Stimulated activated CD8-positive, alpha-beta memory T cell treated with anti-CD3 and anti-CD28 coated beads, Interleukin-15, amount 100 ng/mL, for 4 hours (primary cell): ENCODE measurements around the gene SP7.
A peak's percentile ranks its signal among the peaks of the same experiment; 100 is the strongest.
"Not testable (repeated sequence)": the region's sequence is repeated elsewhere in the genome, so short reads cannot be mapped to it uniquely, and the experiment has no call there.

Source experiments
- DNase-seq, 2 donors: peaks; one replicate each; pipeline ENCODE4 v3.0.0-alpha.2; 2020; ENCODE audit warnings: low read depth in 2 of 2

Gene SP7

GRCh38 chr12:53346491-53346890 is 10.3 kb upstream of the SP7 start:
- no peak for DNase-seq

- no peak for DNase-seq
These were observed 9.5 kb upstream of the SP7 start for GRCh38 chr12:53345486-53346188.

GRCh38 chr12:53344824-53345485 is 8.8 kb upstream of the SP7 start:
- peak; percentile 46 to 48 for DNase-seq

DNA sequence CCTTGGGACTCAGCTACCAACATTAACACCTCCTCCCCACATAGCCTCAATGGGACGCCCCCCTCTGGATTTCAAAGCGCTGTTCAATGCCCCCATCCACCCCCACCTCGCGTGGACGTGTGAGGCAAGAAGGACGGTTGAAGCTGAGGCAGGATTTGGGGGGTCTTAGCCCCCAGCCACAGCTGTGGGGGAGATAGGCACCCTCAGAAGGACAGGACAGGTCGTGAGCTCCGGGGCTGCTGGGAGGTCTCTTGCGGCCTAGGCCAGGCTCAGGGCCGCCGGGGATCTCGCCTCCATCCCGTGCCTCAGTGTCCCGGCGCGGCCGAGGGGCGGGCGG is 8.3 kb upstream of the SP7 start:
- DNase-seq = no peak

DNA sequence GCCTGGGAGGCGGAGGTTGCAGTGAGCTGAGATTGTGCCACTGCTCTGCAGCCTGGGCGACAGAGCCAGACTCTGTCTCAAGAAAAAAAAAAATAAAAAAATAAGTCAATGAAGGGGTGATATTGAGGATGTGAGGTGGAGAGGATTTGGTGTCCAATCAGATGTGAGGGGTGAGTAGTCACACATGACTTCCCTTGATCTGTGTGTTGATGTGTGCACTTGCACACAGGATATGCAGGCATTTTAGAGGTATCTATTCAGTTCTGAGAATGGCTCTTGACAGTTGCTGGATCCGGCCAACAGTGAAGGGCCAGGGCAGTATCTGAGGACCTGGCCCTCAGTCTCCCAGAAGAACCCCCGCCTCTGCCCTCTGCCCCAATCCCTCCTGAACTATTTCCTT is 7.8 kb upstream of the SP7 start:
- DNase-seq = no peak

GRCh38 chr12:53343449-53343848 is 7.3 kb upstream of the SP7 start:
- no peak for DNase-seq

GRCh38 chr12:53340398-53340797 is 4.2 kb upstream of the SP7 start:
- no peak for DNase-seq

DNA sequence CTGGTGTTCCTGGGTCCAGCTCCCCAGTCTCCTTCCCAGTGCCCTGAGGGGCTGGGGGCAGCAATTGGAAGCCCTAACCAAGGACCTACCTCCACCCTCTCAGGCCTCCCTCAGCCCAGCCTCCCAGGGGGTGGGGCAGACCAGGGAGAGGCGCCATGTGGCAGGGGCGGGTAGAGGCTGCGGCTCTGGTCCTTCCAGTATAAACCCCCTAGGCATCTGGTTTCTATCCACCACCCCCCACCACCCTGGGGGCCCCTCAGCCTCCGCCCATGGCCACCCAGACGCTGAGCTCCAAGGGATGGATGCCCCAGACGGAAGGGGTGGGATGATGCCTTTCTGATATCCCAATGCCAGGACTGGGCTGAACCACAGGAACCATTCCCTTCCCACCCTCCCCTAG is 2.8 kb upstream of the SP7 start:
- no peak for DNase-seq

DNA sequence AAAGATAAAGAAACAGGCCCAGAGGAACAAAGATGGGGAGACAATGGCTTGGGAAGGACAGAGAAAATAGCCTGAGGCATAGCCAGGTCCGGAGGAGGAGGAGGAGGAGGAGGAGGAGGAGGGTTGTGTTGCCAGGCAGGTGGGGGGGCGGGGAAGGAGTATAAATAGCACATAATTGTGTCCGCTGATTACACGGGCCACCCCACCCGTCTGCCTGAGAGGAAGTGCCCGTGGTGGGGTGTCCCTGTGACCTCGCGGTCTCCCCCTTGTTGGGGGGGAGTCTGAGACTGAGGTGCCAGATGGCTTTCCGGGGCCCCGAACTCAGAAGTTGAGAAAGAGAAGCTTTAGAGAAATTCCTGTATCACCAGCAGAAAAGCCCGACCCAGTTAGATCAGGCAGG is 1.9 kb upstream of the SP7 start:
- no peak for DNase-seq

- DNase-seq = no peak
These were observed 1.3 kb downstream of the SP7 start for GRCh38 chr12:53334822-53335221.

DNA sequence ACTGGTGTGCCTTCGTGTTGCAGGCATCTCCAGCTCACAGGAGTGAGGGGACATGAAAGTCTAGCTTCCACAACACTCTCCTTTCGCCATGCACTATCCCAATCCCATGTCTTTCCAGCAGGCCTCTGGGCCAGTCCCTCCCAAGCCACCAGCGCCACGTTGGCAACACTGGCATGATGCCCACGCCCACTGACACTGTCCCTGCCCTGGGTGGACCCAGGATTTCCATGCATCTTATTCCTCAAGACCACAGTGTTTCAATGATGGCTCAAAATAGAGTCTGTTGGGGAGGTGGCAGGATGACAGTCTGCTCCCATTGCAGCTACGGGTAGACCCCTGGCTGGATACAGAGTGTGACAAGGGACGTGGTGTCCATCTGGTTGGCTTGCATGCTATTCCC is 2.3 kb downstream of the SP7 start:
- DNase-seq = no peak

DNA sequence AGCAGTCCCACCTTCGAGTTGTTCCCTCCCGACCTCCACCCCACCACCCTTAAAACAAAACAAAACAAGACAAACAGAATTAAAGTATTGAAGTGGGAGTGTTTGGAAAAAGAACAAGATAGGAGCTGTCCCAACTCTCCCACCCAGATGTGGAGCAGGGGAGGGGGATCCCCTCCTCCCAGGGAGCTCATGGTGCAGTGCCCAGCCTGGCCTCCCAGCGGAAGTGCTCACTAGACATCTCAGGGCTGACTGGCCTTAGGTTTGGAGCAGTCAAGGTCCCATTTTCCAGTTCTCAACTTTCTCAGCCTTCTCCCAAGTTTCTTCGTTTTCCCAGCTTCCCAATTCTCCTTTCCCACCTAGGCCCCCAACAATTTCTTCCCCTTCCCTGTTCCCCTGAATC is 2.9 kb downstream of the SP7 start:
- no peak for DNase-seq

- DNase-seq = no peak
These were observed 3.4 kb downstream of the SP7 start for GRCh38 chr12:53332744-53333143.

DNA sequence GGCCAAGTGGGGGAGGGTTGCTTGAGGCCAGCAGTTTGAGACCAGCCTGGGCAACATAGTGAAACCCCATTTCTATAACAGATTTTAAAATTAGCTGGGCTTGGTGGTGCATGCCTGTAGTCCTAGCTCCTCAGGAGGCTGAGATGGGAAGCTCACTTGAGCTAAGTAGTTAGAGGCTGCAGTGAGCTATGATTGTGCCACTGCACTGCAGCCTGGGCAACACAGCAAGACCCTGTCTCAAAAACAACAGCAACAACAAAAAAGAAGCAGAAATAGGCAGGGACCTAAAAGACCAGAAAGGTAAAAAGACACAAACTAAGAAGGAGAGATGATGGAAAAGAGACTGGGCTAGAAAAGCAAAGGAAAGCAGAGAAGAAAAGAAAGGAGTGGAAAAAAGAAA is 3.8 kb downstream of the SP7 start:
- not testable (repeated sequence) for DNase-seq

GRCh38 chr12:53330671-53331070 is 5.5 kb downstream of the SP7 start:
- no peak for DNase-seq

- no peak for DNase-seq
These were observed 8.1 kb downstream of the SP7 start for GRCh38 chr12:53328043-53328435.

GRCh38 chr12:53327435-53328042 is 8.6 kb downstream of the SP7 start:
- DNase-seq = no peak

DNA sequence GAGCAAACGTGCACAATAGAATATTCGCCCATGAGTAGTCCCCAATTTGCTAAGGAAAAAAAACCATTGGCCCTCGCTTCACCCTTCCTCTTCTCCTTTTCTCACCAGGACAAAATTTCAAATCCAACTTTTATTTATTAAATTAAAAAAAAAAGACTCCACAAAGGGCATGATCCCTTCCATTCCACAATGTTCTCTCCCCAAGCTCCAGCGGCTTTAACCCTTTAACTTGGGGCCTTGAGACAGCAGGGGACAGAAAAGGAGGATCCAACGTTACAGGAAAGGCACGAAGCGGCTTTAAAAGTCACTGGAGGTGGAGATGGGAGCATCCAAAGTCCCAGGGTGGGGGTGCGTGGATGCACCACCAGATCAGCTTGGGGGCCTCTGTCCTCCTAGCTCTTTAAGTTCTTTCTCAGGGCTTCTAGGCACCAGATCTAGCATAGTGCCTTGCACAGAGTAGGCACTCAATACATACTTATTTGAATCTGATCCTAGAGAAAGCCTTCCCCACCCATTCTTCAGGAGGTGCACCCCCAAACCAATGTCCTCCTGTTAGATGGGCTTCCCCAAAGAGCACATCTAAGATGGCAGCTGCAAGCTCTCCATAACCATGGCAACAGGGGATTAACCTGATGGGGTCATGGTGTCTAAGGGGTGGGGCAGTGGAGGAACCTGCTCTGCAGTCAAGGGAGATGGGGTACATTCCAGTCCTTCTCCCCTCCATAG is 9.5 kb downstream of the SP7 start:
- no peak for DNase-seq

DNA sequence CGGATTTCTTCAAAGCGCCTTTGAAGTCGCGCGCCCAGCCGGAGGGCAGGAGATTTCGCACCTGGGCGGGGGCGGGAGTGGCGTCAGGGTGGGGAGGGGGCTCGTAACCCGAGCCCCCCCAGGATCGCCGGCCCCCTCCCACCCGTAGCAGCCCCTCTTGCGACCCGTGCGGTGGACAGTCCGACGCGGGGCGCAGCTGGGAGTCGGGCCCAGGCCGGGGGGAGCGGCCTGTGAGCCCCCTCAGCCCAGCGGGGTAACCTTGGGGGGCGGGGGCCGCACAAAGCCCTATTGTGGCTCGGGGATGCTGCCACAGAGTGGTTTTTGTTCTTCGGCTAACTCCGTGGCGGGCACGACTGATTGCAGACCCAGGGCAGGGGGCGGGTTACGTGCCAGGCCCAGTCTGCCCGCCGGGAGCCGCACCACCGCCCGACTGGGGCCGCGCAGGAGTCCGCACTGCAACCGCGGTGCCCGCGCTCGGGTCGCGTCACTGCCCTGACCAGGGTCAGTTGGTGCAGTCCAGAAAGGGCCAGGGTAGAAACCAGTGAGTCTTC is 10.6 kb downstream of the SP7 start:
- no peak for DNase-seq

GRCh38 chr12:53324779-53325510 is 11.2 kb downstream of the SP7 start:
- DNase-seq = peak; percentile 69 to 75

DNA sequence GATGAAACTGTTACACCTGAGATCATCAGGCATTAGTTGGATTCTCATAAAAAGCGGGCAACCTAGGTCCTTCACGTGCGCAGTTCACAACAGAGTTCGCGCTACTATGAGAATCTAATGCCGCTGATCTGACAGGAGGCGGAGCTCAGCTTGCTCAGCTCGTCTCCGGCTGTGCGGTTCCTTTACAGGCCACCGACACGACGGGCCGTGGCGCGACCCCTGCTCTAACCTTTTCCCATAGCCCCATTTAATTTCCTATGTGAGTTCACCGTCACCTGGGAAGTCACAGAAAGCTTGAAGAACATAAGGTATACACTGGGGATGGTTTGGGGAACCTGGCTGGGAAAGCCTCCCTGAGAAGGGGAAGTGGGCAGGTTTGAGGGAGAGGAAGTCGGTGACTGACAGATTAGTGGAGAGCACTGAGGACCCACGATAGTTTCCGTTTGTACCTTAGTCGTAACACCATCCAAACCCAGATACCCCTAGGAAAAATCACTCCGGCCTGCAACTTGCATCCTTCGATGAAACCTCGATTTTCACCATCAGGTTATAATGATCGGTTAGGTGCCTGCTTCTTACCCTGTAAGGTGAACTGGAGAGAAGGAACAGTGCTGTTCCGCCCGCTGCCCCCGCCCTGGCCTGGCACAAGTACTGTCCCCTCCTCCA is 11.9 kb downstream of the SP7 start:
- DNase-seq = peak in 1 of 2 donors; percentile 35
